CD14-positive monocyte (primary cell): ENCODE data around the gene FYB2. TPM values are rescaled to one million over a fixed set of nuclear protein-coding genes. Genes with fewer than 3 reads are reported as not detected.

Experiments used
- DNase-seq, 3 donors: peaks; one replicate each; pipeline ENCODE4 v3.0.0-alpha.2; 2011 to 2022
- H2AFZ ChIP-seq: 2 replicates; pipeline ENCODE4 v1.6.0; 2012; ENCODE audit warnings: mild to moderate bottlenecking, low read depth, low read length, inconsistent platforms; ENCODE audit not compliant: insufficient read depth, poor library complexity, severe bottlenecking
- H3K27ac ChIP-seq, 2 donors: 1 replicate in 1 of 2; 2 replicates in 1 of 2; pipeline ENCODE4 v1.5.1; 2012 to 2013; ENCODE audit warnings: low read length in 2 of 2, control low read depth in 1 of 2, inconsistent platforms in 1 of 2, low read depth in 1 of 2, mild to moderate bottlenecking in 1 of 2
- H3K27me3 ChIP-seq, 2 donors: one replicate each; pipeline versions ENCODE4 v1.6.0 to v1.6.1; 2011 to 2013; ENCODE audit warnings: low read length in 2 of 2; ENCODE audit not compliant: control insufficient read depth in 2 of 2, insufficient read depth in 2 of 2
- H3K36me3 ChIP-seq, 2 donors: replicated peaks in 1 of 2; 1 replicate in 1 of 2; 2 replicates in 1 of 2; pipeline versions ENCODE4 v1.5.1 to v1.6.1; 2012 to 2013; ENCODE audit warnings: low read length in 2 of 2, control low read depth in 1 of 2, inconsistent platforms in 1 of 2, mild to moderate bottlenecking in 1 of 2; ENCODE audit not compliant: insufficient read depth in 2 of 2, control insufficient read depth in 1 of 2
- H3K4me1 ChIP-seq, 2 donors: 1 replicate in 1 of 2; 2 replicates in 1 of 2; pipeline versions ENCODE4 v1.5.1 to v1.6.1; 2012 to 2013; ENCODE audit warnings: low read length in 2 of 2, control low read depth in 1 of 2, inconsistent platforms in 1 of 2, mild to moderate bottlenecking in 1 of 2, moderate library complexity in 1 of 2; ENCODE audit not compliant: insufficient read depth in 2 of 2, control insufficient read depth in 1 of 2
- H3K4me2 ChIP-seq: replicated peaks from 2 replicates; pipeline ENCODE3; 2012; ENCODE audit warnings: low read length, moderate library complexity, mild to moderate bottlenecking; ENCODE audit not compliant: poor library complexity, severe bottlenecking; ENCODE audit errors: extremely low read depth
- H3K4me3 ChIP-seq, 3 experiments: fragments of 200-600 bp in 1 of 3; sonication (generic) in 1 of 3; replicated peaks in 1 of 3; 1 replicate in 2 of 3; 2 replicates in 1 of 3; pipeline ENCODE4 v1.5.1; 2011 to 2013; ENCODE audit warnings: low read length in 3 of 3, mild to moderate bottlenecking in 3 of 3, control low read depth in 2 of 3, low read depth in 2 of 3, inconsistent platforms in 1 of 3, moderate library complexity in 1 of 3
- H3K79me2 ChIP-seq: 2 replicates; pipeline ENCODE4 v1.6.0; 2012; ENCODE audit warnings: mild to moderate bottlenecking, control low read depth, inconsistent platforms, low read length, moderate library complexity; ENCODE audit not compliant: insufficient read depth
- H3K9ac ChIP-seq: 2 replicates; pipeline ENCODE4 v1.6.0; 2017; ENCODE audit warnings: low read length, mild to moderate bottlenecking; ENCODE audit not compliant: insufficient read depth, poor library complexity, severe bottlenecking
- H3K9me3 ChIP-seq, 2 donors: replicated peaks in 1 of 2; 1 replicate in 1 of 2; 2 replicates in 1 of 2; pipeline versions ENCODE4 v1.5.1 to v1.6.1; 2012 to 2013; ENCODE audit warnings: low read length in 2 of 2, control low read depth in 1 of 2; ENCODE audit not compliant: control insufficient read depth in 1 of 2, insufficient read depth in 1 of 2
- H4K20me1 ChIP-seq: 2 replicates; pipeline ENCODE4 v1.6.0; 2012; ENCODE audit warnings: mild to moderate bottlenecking, low read length, control low read depth, moderate library complexity; ENCODE audit not compliant: insufficient read depth
- H3K27ac Mint-ChIP-seq, 7 donors: one replicate each; pipeline ENCODE4 v1.8.0; 2020; ENCODE audit warnings: mild to moderate bottlenecking in 7 of 7, mixed read lengths in 7 of 7, moderate library complexity in 6 of 7, inconsistent platforms in 2 of 7
- H3K27me3 Mint-ChIP-seq, 3 donors: one replicate each; pipeline ENCODE4 v1.8.0; 2021 to 2022; ENCODE audit warnings: low read depth in 3 of 3, mild to moderate bottlenecking in 3 of 3, mixed read lengths in 3 of 3, moderate library complexity in 3 of 3, inconsistent platforms in 1 of 3
- H3K36me3 Mint-ChIP-seq, 2 donors: one replicate each; pipeline ENCODE4 v1.8.0; 2020; ENCODE audit warnings: mixed read lengths in 2 of 2, inconsistent platforms in 1 of 2, mild to moderate bottlenecking in 1 of 2
- H3K4me1 Mint-ChIP-seq: one replicate; pipeline ENCODE4 v1.8.0; 2020; ENCODE audit warnings: mild to moderate bottlenecking, mixed read lengths
- H3K4me3 Mint-ChIP-seq, 2 donors: one replicate each; pipeline ENCODE4 v1.8.0; 2020; ENCODE audit warnings: mild to moderate bottlenecking in 2 of 2, mixed read lengths in 2 of 2, moderate library complexity in 1 of 2
- H3K9me3 Mint-ChIP-seq, 7 donors: one replicate each; pipeline ENCODE4 v1.8.0; 2020 to 2022; ENCODE audit warnings: mixed read lengths in 7 of 7, mild to moderate bottlenecking in 6 of 7, moderate library complexity in 6 of 7, inconsistent platforms in 2 of 7
- WGBS: methylation state at CpG from one replicate; pipeline ENCODE4 v1.1.5; 2013; ENCODE audit warnings: missing lambda C conversion rate; ENCODE audit not compliant: insufficient coverage; 5-methylcytosine and 5-hydroxymethylcytosine counted together
- intact Hi-C, 2 donors: fragments of 100-400 bp; cut with micrococcal nuclease; formaldehyde crosslinking; loops; one replicate each; pipeline versions ENCODE4 v1.15.0 to v1.15.1; 2023
- polyA plus RNA-seq, 3 donors: library from polyadenylated mRNA; depleted of rRNA in 1 of 3; unstranded in 2 of 3; stranded (reverse) in 1 of 3; fragments of 300-500 nt in 2 of 3; fragments of >200 nt in 1 of 3; fragmentation: Illumina TruSeq in 2 of 3; gene quantifications; 1 replicate in 2 of 3; 2 replicates in 1 of 3; pipeline ENCODE4 v1.2.3, GENCODE V29; 2012 to 2021
- TF ChIP-seq, protein P1 (sequence below): fragments of 200-600 bp; IDR thresholded peaks from one replicate; pipeline ENCODE4 v1.8.0; 2022; ENCODE audit warnings: antibody characterized with exemption, mild to moderate bottlenecking

Gene FYB2
- polyA plus RNA-seq, 3 donors = not detected

DNA sequence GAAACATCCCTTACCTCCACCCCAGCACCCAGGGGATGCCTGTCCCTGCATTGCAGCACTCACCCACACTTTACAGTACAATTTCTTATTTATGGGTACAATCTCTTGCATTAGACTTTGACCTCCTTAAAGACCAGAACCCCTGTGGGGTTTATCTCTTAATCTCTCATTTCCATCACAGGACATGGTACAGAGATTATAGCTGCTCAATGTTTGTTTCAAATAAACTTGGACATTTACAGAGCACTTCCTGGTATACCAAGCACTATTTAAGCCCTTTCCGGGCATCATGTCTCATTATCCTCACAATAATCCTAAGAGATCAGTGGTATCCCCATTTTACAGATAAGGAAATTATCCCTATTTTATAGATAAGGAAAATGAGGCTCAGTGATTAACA is 31.9 kb downstream of the FYB2 start:
- H3K9me3 Mint-ChIP-seq = peaks cover 0 to 3% (median 0%) of the 10 kb centered on the region in 7 donors
- no peak overlapping the region for H3K9ac ChIP-seq
- no peak overlapping the region for H3K27ac ChIP-seq
- peaks cover 2 to 7% (median 4%) of the 10 kb centered on the region in 3 donors for H3K27me3 Mint-ChIP-seq
- H3K27ac Mint-ChIP-seq = no peak overlapping the region
- no peaks in the 10 kb centered on the region for H3K9me3 ChIP-seq
- intact Hi-C loops = no loop called here
- DNase-seq = no peak
- WGBS = no CpG with 5 or more reads among the region's 1 CpG
- H3K4me2 ChIP-seq = no peak overlapping the region
- no peaks in the 10 kb centered on the region for H3K36me3 Mint-ChIP-seq
- no peaks in the 10 kb centered on the region for H3K79me2 ChIP-seq
- H4K20me1 ChIP-seq = no peaks in the 10 kb centered on the region
- H3K27me3 ChIP-seq = no peaks in the 10 kb centered on the region
- TF ChIP-seq, protein P1, sequence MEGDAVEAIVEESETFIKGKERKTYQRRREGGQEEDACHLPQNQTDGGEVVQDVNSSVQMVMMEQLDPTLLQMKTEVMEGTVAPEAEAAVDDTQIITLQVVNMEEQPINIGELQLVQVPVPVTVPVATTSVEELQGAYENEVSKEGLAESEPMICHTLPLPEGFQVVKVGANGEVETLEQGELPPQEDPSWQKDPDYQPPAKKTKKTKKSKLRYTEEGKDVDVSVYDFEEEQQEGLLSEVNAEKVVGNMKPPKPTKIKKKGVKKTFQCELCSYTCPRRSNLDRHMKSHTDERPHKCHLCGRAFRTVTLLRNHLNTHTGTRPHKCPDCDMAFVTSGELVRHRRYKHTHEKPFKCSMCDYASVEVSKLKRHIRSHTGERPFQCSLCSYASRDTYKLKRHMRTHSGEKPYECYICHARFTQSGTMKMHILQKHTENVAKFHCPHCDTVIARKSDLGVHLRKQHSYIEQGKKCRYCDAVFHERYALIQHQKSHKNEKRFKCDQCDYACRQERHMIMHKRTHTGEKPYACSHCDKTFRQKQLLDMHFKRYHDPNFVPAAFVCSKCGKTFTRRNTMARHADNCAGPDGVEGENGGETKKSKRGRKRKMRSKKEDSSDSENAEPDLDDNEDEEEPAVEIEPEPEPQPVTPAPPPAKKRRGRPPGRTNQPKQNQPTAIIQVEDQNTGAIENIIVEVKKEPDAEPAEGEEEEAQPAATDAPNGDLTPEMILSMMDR = no peak
- no peaks in the 10 kb centered on the region for H3K36me3 ChIP-seq
- no peak overlapping the region for H3K4me3 ChIP-seq
- H2AFZ ChIP-seq = no peak overlapping the region
- no peaks in the 10 kb centered on the region for H3K4me1 ChIP-seq
- no peak overlapping the region for H3K4me3 Mint-ChIP-seq
- peaks cover 7% of the 10 kb centered on the region for H3K4me1 Mint-ChIP-seq

DNA sequence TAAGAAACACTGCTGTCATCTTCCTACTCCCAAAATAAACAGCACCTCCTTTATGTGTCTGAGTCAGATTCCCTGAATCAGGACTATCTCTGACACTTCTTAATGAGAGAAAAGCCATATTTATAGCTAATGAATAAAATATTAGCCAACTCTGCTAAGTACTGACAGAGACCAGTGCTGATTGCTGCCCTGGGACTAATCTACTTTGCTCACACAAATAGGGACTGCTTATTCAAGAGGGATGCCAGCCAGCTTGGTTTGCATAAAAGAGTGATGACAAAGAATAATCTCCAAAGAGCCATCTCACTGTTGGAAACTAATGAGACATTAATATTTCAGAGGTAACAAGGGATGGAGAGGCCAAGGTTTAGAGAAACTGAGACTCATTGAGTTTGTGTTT is 36.4 kb downstream of the FYB2 start:
- intact Hi-C loops = no loop called here
- Mint-ChIP-seq H3K36me3 (no peaks in the 10 kb centered on the region), H3K27ac (no peak overlapping the region), H3K4me3 (no peak overlapping the region), H3K27me3 (no peaks in the 10 kb centered on the region), H3K4me1 (peaks cover 7% of the 10 kb centered on the region), H3K9me3 (peaks cover 0 to 2% (median 0%) of the 10 kb centered on the region in 7 donors)
- no peak overlapping the region for H3K4me3 ChIP-seq
- no peaks in the 10 kb centered on the region for H3K9me3 ChIP-seq
- H3K9ac ChIP-seq = no peak overlapping the region
- DNase-seq = no peak
- no peaks in the 10 kb centered on the region for H3K27me3 ChIP-seq
- H3K4me2 ChIP-seq = no peak overlapping the region
- no peak overlapping the region for H2AFZ ChIP-seq
- no peaks in the 10 kb centered on the region for H3K4me1 ChIP-seq
- H4K20me1 ChIP-seq = no peaks in the 10 kb centered on the region
- TF ChIP-seq, protein P1 = no peak
- H3K27ac ChIP-seq = no peak overlapping the region
- H3K36me3 ChIP-seq = no peaks in the 10 kb centered on the region
- no peaks in the 10 kb centered on the region for H3K79me2 ChIP-seq
